Cardiac muscle cell (in vitro differentiated cells and primary cell): ENCODE data around the gene SLC8A3. TPM values are rescaled to one million over a fixed set of nuclear protein-coding genes. Genes with fewer than 3 reads are reported as not detected.
A peak's percentile ranks its signal among the peaks of the same experiment; 100 is the strongest.

Source experiments
- DNase-seq, 2 donors: peaks; one replicate each; pipeline versions ENCODE4 v3.0.0 to v3.0.0-alpha.2; 2010 to 2017; ENCODE audit warnings: low read depth in 1 of 2, low spot score in 1 of 2
- H3K27ac ChIP-seq: fragments of 200-600 bp; sonication (generic); 2 replicates; pipeline ENCODE4 v1.5.1; 2016
- H3K27me3 ChIP-seq: fragments of 200-600 bp; sonication (generic); 2 replicates; pipeline ENCODE4 v1.6.0; 2016; ENCODE audit warnings: control low read depth
- H3K36me3 ChIP-seq: fragments of 200-600 bp; sonication (generic); 2 replicates; pipeline ENCODE4 v1.5.1; 2016; ENCODE audit warnings: control low read depth
- H3K4me1 ChIP-seq: fragments of 200-600 bp; sonication (generic); 2 replicates; pipeline ENCODE4 v1.8.1; 2017; ENCODE audit warnings: low read depth, mild to moderate bottlenecking, mixed run types
- H3K4me3 ChIP-seq: fragments of 200-600 bp; sonication (generic); 2 replicates; pipeline ENCODE4 v1.5.1; 2016; ENCODE audit warnings: mild to moderate bottlenecking
- H3K9me3 ChIP-seq: fragments of 200-600 bp; sonication (generic); 2 replicates; pipeline ENCODE4 v1.5.1; 2017; ENCODE audit warnings: low read depth, mild to moderate bottlenecking, control low read depth
- CTCF ChIP-seq: IDR thresholded peaks from 2 replicates; pipeline ENCODE4 v1.5.1; 2012; ENCODE audit warnings: low read depth, mild to moderate bottlenecking, low read length
- polyA plus RNA-seq: library from polyadenylated mRNA; unstranded; fragments of >200 nt; fragmentation: Nextera tagmentation; extraction: Ambion mirVana; gene quantifications from 2 replicates; pipeline ENCODE4 v1.2.1, GENCODE V29; 2016
- total RNA-seq: library from RNA; depleted of rRNA; stranded (reverse); fragments of >200 nt; gene quantifications from 2 replicates; pipeline ENCODE4 v1.2.3, GENCODE V29; 2016

The SLC8A3 gene
- total and polyA plus RNA-seq, 2 experiments from 2014 or later: 0.09 to 1.0 TPM

- DNase-seq: no peak
- H3K9me3 ChIP-seq: no peaks in the 10 kb centered on the region
- no peak overlapping the region for H3K27ac ChIP-seq
- H3K4me1 ChIP-seq: no peaks in the 10 kb centered on the region
- TF ChIP-seq CTCF: no peak
- H3K36me3 ChIP-seq: no peaks in the 10 kb centered on the region
- H3K27me3 ChIP-seq: peaks cover 98% of the 10 kb centered on the region
- no peak overlapping the region for H3K4me3 ChIP-seq
These were observed 88.7 kb downstream of the SLC8A3 start for GRCh38 chr14:70100071-70100470.

GRCh38 chr14:70098250-70098809 is 90.4 kb downstream of the SLC8A3 start:
- DNase-seq: peak in 1 of 2 donors; percentile 54
- no peak for TF ChIP-seq CTCF
- no peak overlapping the region for H3K4me3 ChIP-seq
- H3K4me1 ChIP-seq: no peaks in the 10 kb centered on the region
- no peaks in the 10 kb centered on the region for H3K36me3 ChIP-seq
- no peaks in the 10 kb centered on the region for H3K9me3 ChIP-seq
- peaks cover 93% of the 10 kb centered on the region for H3K27me3 ChIP-seq
- no peak overlapping the region for H3K27ac ChIP-seq

- peaks cover 92% of the 10 kb centered on the region for H3K27me3 ChIP-seq
These were observed 91.0 kb downstream of the SLC8A3 start for GRCh38 chr14:70097576-70098249.

GRCh38 chr14:70096866-70097265 is 91.9 kb downstream of the SLC8A3 start:
- peak; percentile 51 for TF ChIP-seq CTCF
- Histone ChIP-seq H3K27me3 (peaks cover 92% of the 10 kb centered on the region), H3K27ac (no peak overlapping the region), H3K4me3 (no peak overlapping the region), H3K4me1 (no peaks in the 10 kb centered on the region), H3K9me3 (no peaks in the 10 kb centered on the region), H3K36me3 (no peaks in the 10 kb centered on the region)
- DNase-seq: peak; percentile 32 to 44

More at GRCh38 chr14:70097576-70098249, 91.0 kb downstream of the SLC8A3 start:
- Histone ChIP-seq H3K36me3 (no peaks in the 10 kb centered on the region), H3K9me3 (no peaks in the 10 kb centered on the region), H3K4me1 (no peaks in the 10 kb centered on the region), H3K27ac (no peak overlapping the region), H3K4me3 (no peak overlapping the region)
- no peak for DNase-seq
- TF ChIP-seq CTCF: no peak

- H3K27me3 ChIP-seq: peaks cover 92% of the 10 kb centered on the region
- DNase-seq: no peak
- H3K9me3 ChIP-seq: no peaks in the 10 kb centered on the region
- H3K4me3 ChIP-seq: no peak overlapping the region
- no peaks in the 10 kb centered on the region for H3K4me1 ChIP-seq
- no peaks in the 10 kb centered on the region for H3K36me3 ChIP-seq
- H3K27ac ChIP-seq: no peak overlapping the region
- no peak for TF ChIP-seq CTCF
These were observed 94.1 kb downstream of the SLC8A3 start for GRCh38 chr14:70094631-70095030.
